Nephron progenitor cell (in vitro differentiated cells): ENCODE data around the gene SLC19A2.

Source experiments
- DNase-seq: peaks from one replicate; pipeline ENCODE4 v3.0.0; 2021
- H3K27ac Mint-ChIP-seq: 2 replicates; pipeline ENCODE4 v1.8.0; 2021; ENCODE audit warnings: mild to moderate bottlenecking, moderate library complexity, mixed read lengths
- H3K27me3 Mint-ChIP-seq: 2 replicates; pipeline ENCODE4 v1.8.0; 2021; ENCODE audit warnings: mild to moderate bottlenecking, low read depth, mixed read lengths; ENCODE audit not compliant: poor library complexity
- H3K36me3 Mint-ChIP-seq: 2 replicates; pipeline ENCODE4 v1.8.0; 2021; ENCODE audit warnings: low read depth, mixed read lengths
- H3K4me1 Mint-ChIP-seq: 2 replicates; pipeline ENCODE4 v1.8.0; 2021; ENCODE audit warnings: mixed read lengths
- H3K4me3 Mint-ChIP-seq: 2 replicates; pipeline ENCODE4 v1.8.0; 2021; ENCODE audit warnings: mild to moderate bottlenecking, moderate library complexity, mixed read lengths
- H3K9me3 Mint-ChIP-seq: 2 replicates; pipeline ENCODE4 v1.8.0; 2021; ENCODE audit warnings: mild to moderate bottlenecking, moderate library complexity, mixed read lengths
- TF ChIP-seq, protein P1 (sequence below): fragments of 200-600 bp; sonication (generic); IDR thresholded peaks from 2 replicates; pipeline ENCODE4 v1.5.0; 2021; ENCODE audit warnings: antibody characterized with exemption

The SLC19A2 gene

DNA sequence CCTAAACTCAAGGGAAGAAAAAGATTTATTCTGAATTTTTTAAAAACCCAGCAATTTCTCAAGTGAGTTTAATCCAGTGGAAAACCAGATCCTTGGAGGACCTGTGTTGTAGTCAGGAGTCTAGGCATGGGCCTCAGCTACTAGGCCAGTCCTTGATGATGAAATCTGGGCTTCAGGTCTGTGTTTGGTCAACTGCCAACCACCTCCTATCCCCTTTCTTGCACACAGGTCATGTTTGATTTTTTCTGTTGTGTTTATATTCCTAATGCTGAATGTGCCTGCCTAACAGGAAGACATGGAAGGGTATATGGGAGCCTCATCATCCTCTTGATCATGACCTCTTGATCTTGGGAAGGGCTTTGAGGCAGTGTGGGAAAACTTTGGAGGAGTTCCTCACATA is 38.2 kb upstream of the SLC19A2 start:
- peaks cover 4% of the 10 kb centered on the region for H3K27me3 Mint-ChIP-seq
- H3K9me3 Mint-ChIP-seq = no peaks in the 10 kb centered on the region
- DNase-seq = no peak
- H3K27ac Mint-ChIP-seq = no peak overlapping the region
- H3K4me1 Mint-ChIP-seq = no peaks in the 10 kb centered on the region
- H3K4me3 Mint-ChIP-seq = no peak overlapping the region
- TF ChIP-seq, protein P1, sequence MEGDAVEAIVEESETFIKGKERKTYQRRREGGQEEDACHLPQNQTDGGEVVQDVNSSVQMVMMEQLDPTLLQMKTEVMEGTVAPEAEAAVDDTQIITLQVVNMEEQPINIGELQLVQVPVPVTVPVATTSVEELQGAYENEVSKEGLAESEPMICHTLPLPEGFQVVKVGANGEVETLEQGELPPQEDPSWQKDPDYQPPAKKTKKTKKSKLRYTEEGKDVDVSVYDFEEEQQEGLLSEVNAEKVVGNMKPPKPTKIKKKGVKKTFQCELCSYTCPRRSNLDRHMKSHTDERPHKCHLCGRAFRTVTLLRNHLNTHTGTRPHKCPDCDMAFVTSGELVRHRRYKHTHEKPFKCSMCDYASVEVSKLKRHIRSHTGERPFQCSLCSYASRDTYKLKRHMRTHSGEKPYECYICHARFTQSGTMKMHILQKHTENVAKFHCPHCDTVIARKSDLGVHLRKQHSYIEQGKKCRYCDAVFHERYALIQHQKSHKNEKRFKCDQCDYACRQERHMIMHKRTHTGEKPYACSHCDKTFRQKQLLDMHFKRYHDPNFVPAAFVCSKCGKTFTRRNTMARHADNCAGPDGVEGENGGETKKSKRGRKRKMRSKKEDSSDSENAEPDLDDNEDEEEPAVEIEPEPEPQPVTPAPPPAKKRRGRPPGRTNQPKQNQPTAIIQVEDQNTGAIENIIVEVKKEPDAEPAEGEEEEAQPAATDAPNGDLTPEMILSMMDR = no peak
- no peaks in the 10 kb centered on the region for H3K36me3 Mint-ChIP-seq

DNA sequence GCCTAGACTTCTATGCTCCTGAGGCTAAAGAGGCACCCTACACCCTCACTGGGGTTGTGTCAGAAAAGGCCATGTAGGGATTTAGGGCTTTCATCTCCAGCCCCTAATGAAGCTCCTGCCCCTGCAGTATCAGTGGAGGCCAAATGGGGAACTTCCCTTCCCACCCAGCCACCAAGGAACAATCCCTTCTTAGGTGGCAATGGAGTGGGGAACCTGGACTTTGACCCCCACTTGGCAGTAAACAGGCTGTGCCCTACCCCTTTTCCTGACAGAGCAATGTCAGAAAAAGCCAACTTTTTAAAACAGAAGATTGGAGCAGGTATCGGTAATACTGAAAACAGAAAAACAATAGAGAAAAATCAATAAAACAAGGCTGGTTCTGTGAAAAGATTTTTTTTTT is 35.5 kb upstream of the SLC19A2 start:
- Mint-ChIP-seq H3K4me1 (no peaks in the 10 kb centered on the region), H3K9me3 (no peaks in the 10 kb centered on the region), H3K27ac (no peak overlapping the region)

DNA sequence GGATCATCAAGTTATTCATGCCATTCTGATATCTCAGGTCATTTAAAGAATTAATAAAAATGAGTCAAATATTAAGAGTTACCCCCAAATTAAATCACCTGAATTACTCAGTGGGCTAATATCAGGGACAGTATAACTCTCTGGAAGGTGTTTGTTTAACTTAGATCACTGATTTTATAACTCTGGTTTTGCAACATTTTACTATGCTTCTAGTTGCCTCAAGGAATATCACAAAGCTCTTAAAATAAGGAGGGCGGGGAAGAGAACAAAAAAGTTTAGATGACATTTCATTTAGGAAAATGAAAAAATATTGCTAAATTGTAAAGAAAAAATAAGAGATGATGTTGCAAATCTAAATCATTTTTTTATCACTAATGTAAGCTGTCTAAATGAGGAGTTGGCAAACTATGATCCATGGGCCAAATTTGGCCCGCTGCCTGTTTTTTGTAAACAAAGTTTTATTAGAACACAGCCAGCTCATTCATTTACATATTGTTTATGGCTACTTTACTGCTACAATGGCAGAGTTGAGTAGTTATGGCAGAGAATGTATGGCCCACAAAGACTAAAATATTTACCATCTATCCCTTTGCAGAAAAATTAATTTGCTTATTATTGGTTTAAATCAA is 31.9 kb upstream of the SLC19A2 start:
- no peak overlapping the region for H3K27ac Mint-ChIP-seq
- peaks cover 3% of the 10 kb centered on the region for H3K27me3 Mint-ChIP-seq
- no peak for DNase-seq
- H3K36me3 Mint-ChIP-seq = no peaks in the 10 kb centered on the region
- TF ChIP-seq, protein P1 = no peak
- H3K4me1 Mint-ChIP-seq = no peaks in the 10 kb centered on the region
- no peak overlapping the region for H3K4me3 Mint-ChIP-seq
- H3K9me3 Mint-ChIP-seq = no peaks in the 10 kb centered on the region

More for the DNA sequence above, 35.5 kb upstream of the SLC19A2 start:
- no peak overlapping the region for H3K4me3 Mint-ChIP-seq
- H3K36me3 Mint-ChIP-seq = no peaks in the 10 kb centered on the region
- H3K27me3 Mint-ChIP-seq = no peaks in the 10 kb centered on the region
- DNase-seq = no peak
- TF ChIP-seq, protein P1 = no peak

DNA sequence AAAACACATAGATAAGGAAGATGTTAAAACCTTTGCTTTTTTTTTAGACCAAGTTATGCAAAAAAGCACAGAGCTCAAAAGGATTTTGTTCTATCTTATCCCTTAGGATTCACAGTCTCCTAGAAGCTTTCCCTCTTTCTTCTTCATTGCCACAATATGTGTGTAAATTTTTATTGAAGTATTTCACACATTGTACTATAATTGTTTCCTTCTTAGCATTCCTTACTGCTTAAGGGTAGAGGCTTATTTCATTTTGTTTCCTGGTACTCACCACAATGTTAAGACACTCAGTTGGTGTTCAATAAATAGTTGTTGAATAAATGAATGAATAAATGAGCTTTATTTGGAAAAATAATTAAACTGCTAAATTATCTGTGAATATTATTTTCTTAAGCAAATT is 29.9 kb upstream of the SLC19A2 start:
- H3K27me3 Mint-ChIP-seq = peaks cover 3% of the 10 kb centered on the region
- H3K9me3 Mint-ChIP-seq = no peaks in the 10 kb centered on the region
- TF ChIP-seq, protein P1 = no peak
- H3K36me3 Mint-ChIP-seq = no peaks in the 10 kb centered on the region
- H3K27ac Mint-ChIP-seq = no peak overlapping the region
- no peak for DNase-seq
- no peaks in the 10 kb centered on the region for H3K4me1 Mint-ChIP-seq
- no peak overlapping the region for H3K4me3 Mint-ChIP-seq

DNA sequence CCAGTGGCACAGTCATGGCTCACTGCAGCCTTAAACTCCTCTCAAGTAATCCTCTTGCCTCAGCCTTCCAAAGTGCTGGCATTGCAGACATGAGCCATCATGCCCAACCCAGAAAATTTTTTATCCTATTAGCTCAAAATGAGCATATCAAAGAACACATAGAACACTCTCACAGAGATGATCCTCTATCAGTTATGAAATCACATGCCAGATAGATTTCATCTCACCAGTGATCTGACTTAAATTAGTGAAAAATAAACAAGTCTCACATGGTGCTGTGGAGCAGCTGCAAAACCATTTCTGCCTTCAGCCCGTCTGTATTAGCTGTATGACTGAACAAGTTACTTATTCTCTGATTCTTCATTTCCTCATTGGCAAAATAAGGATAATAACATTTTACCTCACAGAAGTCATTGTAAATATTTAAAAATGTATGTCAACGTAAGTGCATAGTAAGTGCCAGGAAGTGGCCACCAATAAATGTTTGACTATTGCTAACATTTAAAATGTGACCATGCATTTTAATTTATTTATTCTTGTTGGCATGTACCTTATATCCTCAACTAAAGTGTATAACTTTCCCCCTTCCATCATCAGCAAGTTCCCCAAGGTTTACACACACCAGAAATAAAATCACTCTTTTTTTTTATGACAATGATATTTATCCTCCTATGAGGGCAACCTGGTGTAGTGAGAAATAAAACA is 29.0 kb upstream of the SLC19A2 start:
- H3K4me1 Mint-ChIP-seq = no peaks in the 10 kb centered on the region

More for the DNA sequence above, 29.0 kb upstream of the SLC19A2 start:
- Mint-ChIP-seq H3K9me3 (no peaks in the 10 kb centered on the region), H3K36me3 (no peaks in the 10 kb centered on the region), H3K4me3 (no peak overlapping the region), H3K27ac (no peak overlapping the region), H3K27me3 (peaks cover 3% of the 10 kb centered on the region)
- no peak for DNase-seq
- TF ChIP-seq, protein P1 = no peak
